Stimulated activated CD4-positive, alpha-beta T cell treated with anti-CD3 and anti-CD28 coated beads, Interleukin-12 subunit alpha, Interleukin-12 subunit beta, amount 100 ng/mL, for 48 hours (primary cell): ENCODE results near the gene EMILIN1.

Source experiments
- DNase-seq, 3 donors: peaks; one replicate each; pipeline ENCODE4 v3.0.0-alpha.2; 2020; ENCODE audit warnings: low read depth in 2 of 3, low spot score in 1 of 3

Gene EMILIN1

GRCh38 chr2:27079233-27080139 is 1.1 kb downstream of the EMILIN1 start:
- no peak for DNase-seq

- DNase-seq = no peak
Measured at GRCh38 chr2:27080140-27080469, 1.7 kb downstream of the EMILIN1 start.

- DNase-seq = no peak
Measured at GRCh38 chr2:27080603-27080936, 2.2 kb downstream of the EMILIN1 start.

- no peak for DNase-seq
Measured at GRCh38 chr2:27081984-27082772, 3.8 kb downstream of the EMILIN1 start.

GRCh38 chr2:27082773-27083409 is 4.5 kb downstream of the EMILIN1 start:
- no peak for DNase-seq

- no peak for DNase-seq
Measured at GRCh38 chr2:27083410-27084296, 5.2 kb downstream of the EMILIN1 start.

- DNase-seq = no peak
Measured at GRCh38 chr2:27084297-27085061, 6.1 kb downstream of the EMILIN1 start.

GRCh38 chr2:27085062-27085672 is 6.8 kb downstream of the EMILIN1 start:
- no peak for DNase-seq

- peak in 1 of 3 donors; percentile 32 for DNase-seq
Measured at GRCh38 chr2:27085673-27086089, 7.3 kb downstream of the EMILIN1 start.

- peak; percentile 96 to 97 (median 97) for DNase-seq
Measured at GRCh38 chr2:27086090-27086723, 7.8 kb downstream of the EMILIN1 start.

GRCh38 chr2:27086724-27087593 is 8.5 kb downstream of the EMILIN1 start, which contains the start of gene KHK:
KHK (plus strand) TSS chr2:27086772; CDS start chr2:27087260, 488 bp downstream.
- DNase-seq = peak in 1 of 3 donors; percentile 20

- no peak for DNase-seq
Measured at GRCh38 chr2:27087823-27088410, 9.5 kb downstream of the EMILIN1 start.

- no peak for DNase-seq
Measured at GRCh38 chr2:27088634-27089033, 10.2 kb downstream of the EMILIN1 start.

- no peak for DNase-seq
Measured at GRCh38 chr2:27089111-27089954, 10.9 kb downstream of the EMILIN1 start.

- no peak for DNase-seq
Measured at GRCh38 chr2:27091746-27092695, 13.6 kb downstream of the EMILIN1 start.
